C4-2B (cell line): ENCODE results near the gene SMCO3.

Experiments used
- CTCF ChIP-seq: fragments of 450-650 bp; conservative IDR thresholded peaks from 2 replicates; pipeline ENCODE4 v1.5.1; 2017; ENCODE audit warnings: mild to moderate bottlenecking
- ZFX ChIP-seq: fragments of 450-650 bp; IDR thresholded peaks from 2 replicates; pipeline ENCODE4 v1.6.1; 2017

GRCh38 chr12:14834509-14834908 is 20.5 kb upstream of the SMCO3 start:
- TF ChIP-seq CTCF (no peak), ZFX (no peak)
